Activated T-cell treated with anti-CD3 and anti-CD28 coated beads, Interleukin-2, amount 50 U/mL, for 1 hour (primary cell): ENCODE measurements around the gene ZFPM1.
"Not testable (repeated sequence)": the region's sequence is repeated elsewhere in the genome, so short reads cannot be mapped to it uniquely, and the experiment has no call there.

ENCODE experiments used
- DNase-seq: peaks from one replicate; pipeline ENCODE4 v3.0.0-alpha.2; 2020

ZFPM1 gene

GRCh38 chr16:88503771-88504488, 50.9 kb downstream of the ZFPM1 start:
- no peak for DNase-seq

GRCh38 chr16:88504489-88505404, 51.7 kb downstream of the ZFPM1 start:
- no peak for DNase-seq

GRCh38 chr16:88505405-88506082, 52.5 kb downstream of the ZFPM1 start:
- DNase-seq: peak; percentile 66

DNA sequence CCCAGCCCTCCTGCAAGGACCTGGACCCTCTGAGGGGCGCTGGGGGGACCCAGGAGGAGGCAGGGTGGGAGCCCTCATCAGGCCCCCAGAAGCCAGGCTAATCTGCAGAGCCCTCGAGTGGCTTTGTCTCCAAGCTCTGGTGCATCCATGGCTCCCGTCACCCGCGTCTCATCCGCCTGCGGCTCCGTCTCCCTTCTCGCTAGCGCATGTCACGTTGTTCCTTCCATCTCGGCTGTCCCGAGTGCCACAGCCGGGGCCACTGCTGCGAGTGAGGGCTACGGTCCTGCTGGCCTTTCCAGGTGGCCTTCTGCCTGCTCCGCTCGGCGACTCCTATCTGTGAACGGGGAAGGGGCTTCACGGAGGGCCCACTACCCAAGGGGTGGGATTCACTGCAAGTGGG, 53.6 kb downstream of the ZFPM1 start:
- no peak for DNase-seq

DNA sequence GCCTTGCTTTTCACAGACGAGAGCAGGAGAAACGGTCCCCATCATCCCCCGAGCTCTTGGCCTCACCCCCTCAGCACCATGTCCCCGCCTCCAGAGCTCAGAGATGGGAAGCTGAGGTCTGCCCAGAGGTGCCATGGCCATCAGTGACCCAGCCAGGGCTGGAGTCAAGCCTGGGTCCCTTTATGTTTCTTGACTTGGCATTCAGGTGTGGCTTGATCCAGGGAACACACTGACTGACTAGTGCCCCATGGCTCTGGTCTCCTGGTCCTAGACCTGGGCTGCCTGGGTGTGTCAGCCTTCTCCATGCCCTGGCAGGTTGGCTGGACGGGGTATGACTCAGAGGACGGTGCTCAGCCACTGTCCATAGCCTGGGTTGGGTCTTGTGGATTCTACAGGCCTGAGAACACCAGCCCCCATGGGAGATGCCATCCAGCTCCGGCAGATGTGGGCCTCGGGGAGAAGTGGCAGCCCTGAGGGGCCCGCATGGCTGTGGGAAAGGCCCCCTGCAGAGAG, 54.2 kb downstream of the ZFPM1 start:
- no peak for DNase-seq

DNA sequence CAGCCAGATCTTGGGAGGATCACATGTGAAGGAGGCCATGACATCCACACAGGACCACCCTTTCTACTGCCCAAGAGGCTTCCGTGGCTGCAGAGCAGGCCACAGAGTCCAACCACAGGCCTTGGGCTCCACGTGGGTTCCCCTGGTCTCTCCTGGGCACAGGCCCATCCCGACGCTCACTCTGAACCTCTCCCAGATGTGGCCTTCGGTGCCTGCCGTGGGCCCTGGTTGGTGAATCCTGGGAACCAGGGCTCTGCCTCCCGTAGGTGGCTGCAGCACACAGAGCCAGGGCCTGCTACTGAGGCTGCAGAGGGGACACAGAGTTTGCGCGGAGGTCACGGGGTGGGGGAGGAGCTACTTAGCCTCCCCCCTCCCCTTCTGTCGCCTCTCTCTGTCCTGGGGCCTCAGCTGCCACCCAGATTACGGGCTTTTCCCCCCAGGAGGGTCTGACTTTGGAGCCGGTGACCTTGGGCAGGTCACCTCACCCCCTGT, 55.3 kb downstream of the ZFPM1 start:
- no peak for DNase-seq

DNA sequence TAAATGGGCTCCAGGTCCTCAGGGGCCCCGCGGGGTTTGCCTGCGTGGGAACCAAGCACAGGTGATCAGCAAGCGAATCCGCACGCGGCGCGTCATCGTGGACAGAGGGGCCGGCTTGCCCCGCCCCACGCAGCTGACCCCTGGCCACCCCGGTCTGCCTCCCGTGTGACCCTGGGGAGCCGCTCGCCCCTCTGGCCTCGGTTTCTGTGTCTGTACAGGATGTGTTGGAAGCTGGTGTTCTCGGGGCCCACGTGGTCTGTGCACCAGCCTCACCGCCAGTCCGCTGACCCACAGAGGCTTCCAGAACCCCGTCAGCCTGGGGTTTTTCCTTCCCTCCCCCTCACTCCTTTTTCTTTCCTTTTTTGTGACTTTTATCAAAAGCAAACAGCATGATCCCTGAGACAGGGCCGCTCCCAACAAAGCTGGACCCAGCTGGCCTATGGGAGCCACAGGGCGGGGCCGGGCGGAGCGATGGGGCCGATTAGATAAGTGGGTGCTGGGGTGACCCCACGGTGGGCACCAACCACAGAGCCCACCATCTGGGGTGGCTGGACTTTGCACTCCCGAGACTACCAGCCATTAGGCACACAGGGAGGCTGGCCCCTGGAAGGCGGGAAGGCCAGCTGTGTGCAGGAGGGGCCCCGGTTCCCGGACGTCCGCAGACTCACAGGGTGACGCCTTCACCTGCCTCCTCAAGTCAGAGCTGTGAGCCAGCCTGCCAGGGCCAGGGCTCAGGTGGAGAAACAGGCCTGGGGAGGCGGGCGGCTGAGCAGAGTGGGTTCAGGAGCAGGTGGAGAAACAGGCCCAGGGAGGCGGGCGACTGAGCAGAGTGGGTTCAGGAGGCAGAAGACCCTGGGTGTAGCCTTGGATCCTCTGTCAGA, 56.0 kb downstream of the ZFPM1 start:
- DNase-seq: no peak

DNA sequence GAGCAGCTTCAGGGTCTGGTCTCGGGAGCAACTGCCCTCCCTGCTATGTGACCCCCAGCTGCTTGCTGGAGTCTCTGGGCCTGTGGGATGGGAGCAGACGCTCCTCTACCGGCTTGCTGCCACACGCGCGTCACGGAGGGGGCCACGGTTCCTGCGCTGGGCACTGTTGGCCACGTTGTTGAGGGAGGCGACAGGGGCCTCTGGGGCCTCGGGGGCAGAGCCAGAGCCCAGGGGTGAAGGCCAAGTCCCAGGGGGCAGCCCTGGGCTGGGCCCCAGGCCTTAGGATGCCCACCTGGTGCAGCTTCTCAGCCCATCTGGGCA, 56.6 kb downstream of the ZFPM1 start:
- no peak for DNase-seq

DNA sequence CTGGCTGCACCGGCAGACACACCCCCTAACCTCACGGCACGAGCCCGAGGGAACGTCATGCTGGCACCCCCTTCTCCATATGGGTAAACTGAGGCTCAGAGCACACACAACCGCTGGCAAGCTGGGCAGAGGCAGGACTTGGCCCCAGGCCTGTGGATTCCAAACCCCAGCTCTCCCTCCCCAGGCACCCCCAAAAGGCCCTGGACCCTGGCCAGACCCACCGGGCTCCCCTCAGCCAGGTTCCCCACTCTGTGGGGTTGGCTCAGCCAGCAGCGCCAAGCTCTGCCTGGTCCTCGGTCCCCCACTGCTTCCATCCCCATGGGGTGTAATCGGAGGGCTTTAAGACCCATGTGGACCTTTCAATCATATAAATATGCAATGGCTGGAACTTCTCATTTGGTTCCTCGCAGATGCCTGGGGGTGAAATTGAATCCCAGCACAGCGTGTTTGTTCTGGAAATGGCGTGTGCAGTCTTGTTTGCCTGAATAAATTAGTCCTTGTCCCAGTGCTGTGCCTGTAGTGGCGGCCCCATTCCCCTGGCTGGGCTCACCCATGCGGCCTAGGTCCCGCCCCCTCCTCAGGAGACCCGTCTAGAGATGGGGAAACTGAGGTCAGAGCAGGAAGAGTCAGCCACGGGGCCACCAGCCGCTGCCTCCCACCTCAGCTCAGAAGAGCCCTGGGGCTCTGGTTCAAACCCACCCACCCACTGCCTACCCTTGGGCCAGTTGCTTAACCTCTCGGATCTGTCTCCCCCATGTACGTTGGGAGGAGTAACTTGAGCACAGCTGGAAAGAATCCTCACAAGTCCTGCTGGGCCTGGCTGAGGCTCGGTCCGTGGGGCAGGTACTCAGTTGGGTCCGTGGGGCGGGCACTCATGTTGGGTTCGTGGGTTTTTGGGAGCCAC, 57.3 kb downstream of the ZFPM1 start:
- no peak for DNase-seq

DNA sequence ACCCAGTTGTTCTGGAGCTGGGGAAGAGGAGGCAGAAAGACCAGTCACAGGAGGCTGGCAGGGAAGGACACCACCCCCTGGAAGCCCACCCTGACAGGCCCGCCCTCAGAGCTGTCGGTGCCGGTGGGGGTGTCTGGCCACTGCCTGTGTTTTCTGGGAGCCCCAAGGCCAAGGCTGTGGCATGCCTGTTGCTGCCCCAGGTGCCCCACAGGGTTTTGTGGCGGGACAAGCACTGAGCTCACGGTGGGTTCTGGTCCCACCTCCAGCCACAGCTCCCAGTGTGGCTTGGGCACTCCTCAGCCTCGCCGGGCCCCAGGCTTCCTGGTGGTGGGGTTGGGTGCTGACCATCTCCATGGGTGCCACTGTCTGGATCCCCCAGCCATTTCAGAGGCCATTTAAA, 58.0 kb downstream of the ZFPM1 start:
- DNase-seq: no peak

GRCh38 chr16:88511906-88512305, 58.8 kb downstream of the ZFPM1 start:
- DNase-seq: no peak

GRCh38 chr16:88512728-88513696, 59.9 kb downstream of the ZFPM1 start:
- no peak for DNase-seq

GRCh38 chr16:88514070-88514469, 61.0 kb downstream of the ZFPM1 start:
- DNase-seq: no peak

- no peak for DNase-seq
Measured at GRCh38 chr16:88514526-88515232, 61.6 kb downstream of the ZFPM1 start.

DNA sequence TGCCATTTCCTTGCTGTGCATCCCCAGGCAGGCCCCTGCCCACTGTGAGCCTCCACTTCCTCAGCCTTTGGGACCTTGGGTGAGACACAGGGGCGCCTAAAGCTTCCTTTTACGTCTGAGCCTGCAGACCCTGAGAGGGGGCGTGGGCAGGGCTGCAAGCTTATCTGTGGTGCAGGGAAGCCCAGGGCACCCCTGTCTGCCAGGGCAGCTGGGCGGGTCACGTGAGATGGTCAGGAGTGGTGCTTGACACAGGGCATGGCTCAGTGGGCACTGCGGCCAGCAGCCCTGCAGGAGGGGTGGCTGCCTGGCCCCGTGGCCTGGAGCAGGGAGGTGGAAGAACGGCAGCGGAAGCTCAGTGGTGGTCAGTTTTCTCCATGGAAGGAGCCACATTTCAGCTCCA, 62.3 kb downstream of the ZFPM1 start:
- no peak for DNase-seq

DNA sequence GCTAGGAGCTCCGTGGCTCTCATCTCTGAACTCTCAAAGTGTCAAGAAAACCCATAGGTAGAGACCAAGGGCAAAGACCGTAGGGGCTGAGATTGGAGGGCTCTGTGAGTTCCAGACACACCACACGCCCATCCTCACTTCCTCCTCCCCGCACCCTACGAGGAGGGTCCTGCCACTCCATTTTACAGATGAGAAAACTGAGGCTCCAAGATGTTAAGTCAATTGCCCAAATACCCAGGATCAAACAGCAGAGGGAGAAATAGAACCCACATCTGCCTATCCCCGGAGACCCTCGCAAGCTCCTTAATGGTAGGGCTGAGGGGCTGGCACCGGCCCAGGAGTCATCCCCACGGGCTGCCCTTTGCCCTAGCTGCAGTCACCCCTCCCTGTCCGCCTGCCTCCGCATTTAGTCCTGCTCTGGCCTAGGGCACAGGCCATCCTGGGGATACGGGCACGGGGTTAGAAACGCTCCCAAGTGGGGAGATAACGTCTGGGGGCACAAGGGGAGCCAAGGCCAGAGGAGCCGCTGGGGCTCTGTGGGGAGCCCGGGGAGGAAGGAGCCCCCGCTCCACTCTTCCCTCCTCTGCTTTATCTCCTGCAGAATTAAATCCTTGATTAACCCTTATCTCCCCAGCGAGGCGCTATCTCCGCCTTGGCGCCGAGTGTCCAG, 63.0 kb downstream of the ZFPM1 start:
- no peak for DNase-seq

- DNase-seq: no peak
Measured at GRCh38 chr16:88516601-88517061, 63.6 kb downstream of the ZFPM1 start.

- not testable (repeated sequence) for DNase-seq
Measured at GRCh38 chr16:88517208-88517774, 64.2 kb downstream of the ZFPM1 start.
